HCT116 (cell line): ENCODE measurements around the gene MYO3B. TPM values are rescaled to one million over a fixed set of nuclear protein-coding genes. Genes with fewer than 3 reads are reported as not detected.

Experiments used
- ATAC-seq: fragments of 200-7000 bp; cut with Tn5 transposase; 2 replicates; pipeline ENCODE4 v1.9.1; 2020; ENCODE audit warnings: mild to moderate bottlenecking, moderate library complexity
- BruUV-seq: library from RNA; stranded (reverse); fragments of 400-500 nt; replicated peaks from 2 replicates; lab custom pipeline; 2021; lab: Mats Ljungman, UMichigan
- CTCF ChIA-PET: fragments of 300-600 bp; sonication (Branson Sonifier 250); formaldehyde crosslinking; loops from one replicate; lab custom pipeline; 2021; ENCODE audit warnings: antibody characterized with exemption; lab: Charles Lee
- POLR2A ChIA-PET: fragments of 300-600, 350-600 bp; sonication (Branson Sonifier 250); formaldehyde crosslinking; loops from one replicate; lab custom pipeline; 2021; ENCODE audit warnings: antibody characterized with exemption; lab: Charles Lee
- RAD21 ChIA-PET, 2 experiments: fragments of 300-600 bp; sonication (Branson Sonifier 250); formaldehyde crosslinking; loops; one replicate each; lab custom pipeline; 2023; ENCODE audit warnings: low total read pairs in 2 of 2; ENCODE audit not compliant: uncharacterized antibody in 2 of 2, unreplicated experiment in 2 of 2, low non-redundant PET in 1 of 2; lab: Charles Lee
- DNase-seq: peaks from one replicate; pipeline ENCODE4 v3.0.0-alpha.2; 2010; ENCODE audit warnings: low read depth, low spot score
- H2AFZ ChIP-seq: fragments of 200-600 bp; shearing (Covaris generic), sonication (generic); 2 replicates; pipeline ENCODE4 v1.6.1; 2017; ENCODE audit warnings: low read depth, mixed run types, mixed read lengths, antibody characterized with exemption, low read length; ENCODE audit not compliant: poor library complexity, severe bottlenecking
- H3K27ac ChIP-seq: 2 replicates; pipeline ENCODE4 v1.5.1; 2012; ENCODE audit warnings: low read depth, low read length
- H3K27me3 ChIP-seq: fragments of 200-600 bp; sonication (generic); 2 replicates; pipeline ENCODE4 v1.6.1; 2016; ENCODE audit warnings: mixed run types, low read length, mixed read lengths; ENCODE audit not compliant: insufficient read depth
- H3K36me3 ChIP-seq, 2 experiments: fragments of 200-500 bp in 1 of 2; fragments of 200-600 bp in 1 of 2; sonication (Bioruptor generic) in 1 of 2; sonication (generic) in 1 of 2; 2 replicates each; pipeline versions ENCODE4 v1.5.1 to v1.6.1; 2014 to 2016; ENCODE audit warnings: low read length in 2 of 2, inconsistent platforms in 1 of 2, mixed read lengths in 1 of 2, mixed run types in 1 of 2; ENCODE audit not compliant: insufficient read depth in 2 of 2, control insufficient read depth in 1 of 2
- H3K4me1 ChIP-seq, 2 experiments: fragments of 200-600 bp in 1 of 2; sonication (generic) in 1 of 2; 2 replicates each; pipeline versions ENCODE4 v1.5.1 to v1.6.1; 2012 to 2017; ENCODE audit warnings: low read length in 2 of 2, inconsistent platforms in 1 of 2, mild to moderate bottlenecking in 1 of 2, mixed read lengths in 1 of 2, mixed run types in 1 of 2, moderate library complexity in 1 of 2; ENCODE audit not compliant: insufficient read depth in 2 of 2, control insufficient read depth in 1 of 2
- H3K4me2 ChIP-seq: fragments of 200-600 bp; sonication (generic); 2 replicates; pipeline ENCODE4 v1.6.1; 2017; ENCODE audit warnings: mixed run types, low read length, mixed read lengths
- H3K4me3 ChIP-seq, 2 experiments: fragments of 200-600 bp in 1 of 2; sonication (generic) in 1 of 2; replicated peaks in 1 of 2; 2 replicates each; pipeline ENCODE4 v1.5.1; 2011 to 2016; ENCODE audit warnings: low read length in 2 of 2, control low read depth in 1 of 2, low read depth in 1 of 2, mild to moderate bottlenecking in 1 of 2, mixed read lengths in 1 of 2, mixed run types in 1 of 2
- H3K79me2 ChIP-seq: fragments of 200-600 bp; sonication (generic); 2 replicates; pipeline ENCODE4 v1.6.1; 2017; ENCODE audit warnings: mild to moderate bottlenecking, mixed run types, low read length, moderate library complexity, mixed read lengths; ENCODE audit not compliant: insufficient read depth
- H3K9ac ChIP-seq: fragments of 200-600 bp; sonication (generic); 2 replicates; pipeline ENCODE4 v1.6.1; 2016; ENCODE audit warnings: low read length, mixed read lengths
- H3K9me2 ChIP-seq: fragments of 200-600 bp; sonication (generic), shearing (Covaris generic); 2 replicates; pipeline ENCODE4 v1.6.1; 2017; ENCODE audit warnings: mixed run types, mild to moderate bottlenecking, moderate library complexity; ENCODE audit not compliant: insufficient read depth
- H3K9me3 ChIP-seq, 2 experiments: fragments of 200-500 bp in 1 of 2; fragments of 200-600 bp in 1 of 2; sonication (Bioruptor generic) in 1 of 2; sonication (generic) in 1 of 2; 2 replicates each; pipeline ENCODE4 v1.6.1; 2014 to 2017; ENCODE audit warnings: low read length in 2 of 2, mixed read lengths in 2 of 2, inconsistent platforms in 1 of 2, low read depth in 1 of 2, mild to moderate bottlenecking in 1 of 2, mixed run types in 1 of 2, moderate library complexity in 1 of 2; ENCODE audit not compliant: control insufficient read depth in 1 of 2, insufficient read depth in 1 of 2
- H4K20me1 ChIP-seq: fragments of 200-600 bp; sonication (generic), shearing (Covaris generic); 2 replicates; pipeline ENCODE4 v1.6.1; 2017; ENCODE audit warnings: mixed run types, mild to moderate bottlenecking, moderate library complexity; ENCODE audit not compliant: insufficient read depth
- EZH2phosphoT487 ChIP-seq: fragments of 200-600 bp; IDR thresholded peaks from 2 replicates; pipeline ENCODE4 v1.6.1; 2018; ENCODE audit warnings: antibody characterized with exemption, borderline replicate concordance
- JUND ChIP-seq: IDR thresholded peaks from 2 replicates; pipeline ENCODE4 v1.6.1; 2012
- POLR2A ChIP-seq: IDR thresholded peaks from 2 replicates; pipeline ENCODE4 v1.7.0; 2011; ENCODE audit warnings: borderline replicate concordance; ENCODE audit not compliant: insufficient read depth, insufficient read length; ENCODE audit errors: extremely low read depth
- REST ChIP-seq: IDR thresholded peaks from 2 replicates; pipeline ENCODE4 v1.6.1; 2012; ENCODE audit warnings: low read depth
- TCF7L2 ChIP-seq: IDR thresholded peaks from 2 replicates; pipeline ENCODE4 v1.7.0; 2011; ENCODE audit warnings: borderline replicate concordance, inconsistent platforms; ENCODE audit not compliant: insufficient read depth, insufficient read length; ENCODE audit errors: extremely low read depth
- ZFX ChIP-seq: fragments of 450-650 bp; IDR thresholded peaks from 2 replicates; pipeline ENCODE4 v1.6.1; 2017
- intact Hi-C: fragments of 100-400 bp; cut with micrococcal nuclease; formaldehyde crosslinking; loops from 2 replicates; pipeline ENCODE4 v1.10.0; 2022
- total RNA-seq: library from RNA; stranded (reverse); gene quantifications from one replicate; pipeline ENCODE4 v1.2.1, GENCODE V29; 2021; ENCODE audit not compliant: unreplicated experiment

Gene MYO3B
- total RNA-seq, 1 experiment from 2014 or later = not detected

GRCh38 chr2:170247882-170248393, 70.0 kb downstream of the MYO3B start:
- intact Hi-C loops = no loop called here
- ChIA-PET CTCF (no interaction called here), POLR2A (no interaction called here), RAD21 (no interaction called here)
- H3K4me3 ChIP-seq = no peak overlapping the region
- DNase-seq = no peak
- no peak overlapping the region for H3K27ac ChIP-seq
- no peak overlapping the region for H3K9ac ChIP-seq
- no peaks in the 10 kb centered on the region for H4K20me1 ChIP-seq
- no peak overlapping the region for H3K4me2 ChIP-seq
- no peaks in the 10 kb centered on the region for H3K36me3 ChIP-seq
- H3K4me1 ChIP-seq = no peaks in the 10 kb centered on the region
- H3K9me2 ChIP-seq = no peaks in the 10 kb centered on the region
- no peaks in the 10 kb centered on the region for H3K27me3 ChIP-seq
- no peak for TF ChIP-seq JUND
- no peak for TF ChIP-seq REST
- TF ChIP-seq TCF7L2 = no peak
- no peak for TF ChIP-seq EZH2phosphoT487
- no peak for TF ChIP-seq POLR2A
- no peak for TF ChIP-seq ZFX
- ATAC-seq = no peak
- BruUV-seq = no TSS peak
- H3K79me2 ChIP-seq = no peaks in the 10 kb centered on the region
- no peak overlapping the region for H2AFZ ChIP-seq
- H3K9me3 ChIP-seq = no peaks in the 10 kb centered on the region
